ENCODE measurements around the gene EZH2.

Gene EZH2

GRCh38 chr7:148852272-148852671 lies 31.8 kb downstream of the EZH2 start:
- DNase-seq, result no peak

GRCh38 chr7:148850564-148850963 lies 33.5 kb downstream of the EZH2 start:
- no peak for DNase-seq

- no peak for DNase-seq
These were observed 34.5 kb downstream of the EZH2 start for GRCh38 chr7:148849393-148850098.

GRCh38 chr7:148847815-148848734 lies 36.0 kb downstream of the EZH2 start:
- DNase-seq, result no peak

- DNase-seq, result no peak
These were observed 45.2 kb downstream of the EZH2 start for GRCh38 chr7:148838905-148839304.

- DNase-seq, result no peak
These were observed 48.2 kb downstream of the EZH2 start for GRCh38 chr7:148835854-148836253.

- DNase-seq, result no peak
These were observed 49.5 kb downstream of the EZH2 start for GRCh38 chr7:148834605-148835004.

- DNase-seq, result no peak
These were observed 52.3 kb downstream of the EZH2 start for GRCh38 chr7:148831782-148832181.

- DNase-seq, result no peak
These were observed 53.0 kb downstream of the EZH2 start for GRCh38 chr7:148830897-148831692.

GRCh38 chr7:148828965-148829364 lies 55.1 kb downstream of the EZH2 start:
- DNase-seq, result no peak

- no peak for DNase-seq
These were observed 58.8 kb downstream of the EZH2 start for GRCh38 chr7:148825338-148825737.

- DNase-seq, result no peak
These were observed 59.2 kb downstream of the EZH2 start for GRCh38 chr7:148824864-148825263.

GRCh38 chr7:148821422-148821821 lies 62.7 kb downstream of the EZH2 start:
- no peak for DNase-seq

GRCh38 chr7:148819697-148820360 lies 64.3 kb downstream of the EZH2 start:
- DNase-seq, result no peak

GRCh38 chr7:148815612-148816011 lies 68.5 kb downstream of the EZH2 start:
- DNase-seq, result no peak

GRCh38 chr7:148814922-148815559 lies 69.0 kb downstream of the EZH2 start:
- no peak for DNase-seq

- no peak for DNase-seq
These were observed 70.2 kb downstream of the EZH2 start for GRCh38 chr7:148813890-148814289.

GRCh38 chr7:148811892-148812291 lies 72.2 kb downstream of the EZH2 start:
- no peak for DNase-seq

GRCh38 chr7:148809856-148810255 lies 74.2 kb downstream of the EZH2 start:
- DNase-seq, result no peak

GRCh38 chr7:148807436-148807835 lies 76.7 kb downstream of the EZH2 start:
- no peak for DNase-seq

- DNase-seq, result no peak
These were observed 77.9 kb downstream of the EZH2 start for GRCh38 chr7:148806187-148806586.

Data from stimulated activated CD4-positive, alpha-beta T cell treated with anti-CD3 and anti-CD28 coated beads, Interleukin-1b, Interleukin-23, amount 100 ng/mL, for 48 hours (primary cell).